HepG2 (cell line): ENCODE results near the gene PLEKHN1. TPM values are rescaled to one million over a fixed set of nuclear protein-coding genes. Genes with fewer than 3 reads are reported as not detected.

Experiments used
- DR1 ChIP-seq: sonication (generic); formaldehyde crosslinking; IDR thresholded peaks from 2 replicates; pipeline ENCODE4 v1.8.0; 2021; ENCODE audit warnings: mild to moderate bottlenecking, missing genetic modification reagents, inconsistent platforms
- NFYB ChIP-seq: sonication (generic); formaldehyde crosslinking; IDR thresholded peaks from 2 replicates; pipeline ENCODE4 v1.4.0; 2020; ENCODE audit warnings: missing genetic modification reagents
- WIZ ChIP-seq: sonication (generic); formaldehyde crosslinking; IDR thresholded peaks from 2 replicates; pipeline ENCODE4 v1.5.1; 2020; ENCODE audit warnings: mild to moderate bottlenecking, missing genetic modification reagents
- YEATS2 ChIP-seq: sonication (generic); formaldehyde crosslinking; IDR thresholded peaks from 2 replicates; pipeline ENCODE4 v1.4.0; 2020; ENCODE audit warnings: missing genetic modification reagents, borderline replicate concordance
- polyA plus RNA-seq, 8 experiments: library from polyadenylated mRNA; depleted of rRNA in 3 of 8; stranded (reverse) in 7 of 8; unstranded in 1 of 8; fragments of >200 nt; fragmentation: Illumina TruSeq in 4 of 8; extraction: Trizol in 4 of 8; gene quantifications; 2 replicates each; pipeline versions ENCODE4 v1.2.1 to v1.2.3, GENCODE V29; 2011 to 2016; ENCODE audit warnings: low read depth in 4 of 8, missing spikeins in 1 of 8, mixed read lengths in 1 of 8; ENCODE audit not compliant: insufficient read depth in 1 of 8
- total RNA-seq, 5 experiments: library from RNA; depleted of rRNA; stranded (reverse); fragments of >200 nt; fragmentation: Illumina TruSeq; extraction: Trizol; gene quantifications; 2 replicates each; pipeline ENCODE4 v1.2.3, GENCODE V29; 2016; ENCODE audit warnings: low read depth in 1 of 5
- TF ChIP-seq, protein P1 (sequence below): sonication (generic); formaldehyde crosslinking; IDR thresholded peaks from 2 replicates; pipeline ENCODE4 v1.5.0; 2020; ENCODE audit warnings: mild to moderate bottlenecking, missing genetic modification reagents, borderline replicate concordance
- TF ChIP-seq, protein P2 (sequence below): sonication (generic); formaldehyde crosslinking; IDR thresholded peaks from 2 replicates; pipeline ENCODE4 v1.4.0; 2020; ENCODE audit warnings: missing genetic modification reagents, borderline replicate concordance
- TF ChIP-seq, protein P3 (sequence below): sonication (generic); formaldehyde crosslinking; IDR thresholded peaks from 2 replicates; pipeline ENCODE4 v1.4.0; 2020; ENCODE audit warnings: mild to moderate bottlenecking, missing genetic modification reagents
- TF ChIP-seq, protein P4 (sequence below): sonication (generic); formaldehyde crosslinking; IDR thresholded peaks from 2 replicates; pipeline ENCODE4 v1.8.0; 2022; ENCODE audit warnings: mild to moderate bottlenecking, missing genetic modification reagents, borderline replicate concordance

PLEKHN1 gene
- total and polyA plus RNA-seq, 2 of the 13 experiments (the other 11 are each of a cell fraction or from before 2014, with no cell fraction given): 0.42 to 0.58 TPM

DNA sequence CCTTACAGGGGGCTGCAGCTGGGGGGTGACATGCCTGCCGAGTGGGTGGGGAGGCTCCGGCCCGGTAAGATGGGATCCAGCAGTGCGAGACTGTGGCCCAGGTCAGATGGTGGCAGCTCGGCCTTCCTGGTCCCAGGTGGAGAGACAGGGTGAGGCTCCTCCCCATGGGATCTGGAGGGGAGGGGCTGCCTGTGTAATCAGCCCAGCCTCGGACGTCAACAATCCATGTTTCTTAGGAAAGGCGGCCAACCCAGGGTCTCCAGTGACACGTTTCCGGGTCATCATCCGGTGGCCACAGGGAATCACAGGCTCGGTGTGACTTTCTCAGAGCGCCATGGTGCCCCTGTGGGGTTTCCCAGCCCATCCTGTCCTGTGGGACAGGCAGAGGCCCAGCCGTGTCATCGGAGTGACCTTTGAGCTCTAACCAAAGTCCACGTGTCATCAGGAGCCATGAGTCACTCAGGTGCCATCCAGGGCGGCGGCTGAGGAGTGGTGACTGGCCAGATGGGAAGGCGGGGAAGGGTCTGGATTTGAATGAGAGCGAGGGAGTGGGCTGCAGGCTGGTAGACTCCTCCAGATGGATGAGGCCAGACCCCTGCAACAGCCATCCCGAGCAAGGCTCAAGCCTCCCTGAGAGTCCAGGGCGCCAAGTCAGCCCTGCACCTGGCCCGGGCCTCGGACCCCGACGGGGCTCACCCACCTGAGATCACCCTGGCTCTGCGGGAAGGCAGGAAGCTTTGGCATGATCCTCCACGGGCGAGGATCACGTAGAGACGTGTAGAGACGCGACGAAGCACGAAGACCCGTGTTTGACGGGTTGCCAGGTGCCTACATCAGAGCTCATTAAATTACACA, 40.2 kb downstream of the PLEKHN1 start (continued):
- TF ChIP-seq, protein P1, sequence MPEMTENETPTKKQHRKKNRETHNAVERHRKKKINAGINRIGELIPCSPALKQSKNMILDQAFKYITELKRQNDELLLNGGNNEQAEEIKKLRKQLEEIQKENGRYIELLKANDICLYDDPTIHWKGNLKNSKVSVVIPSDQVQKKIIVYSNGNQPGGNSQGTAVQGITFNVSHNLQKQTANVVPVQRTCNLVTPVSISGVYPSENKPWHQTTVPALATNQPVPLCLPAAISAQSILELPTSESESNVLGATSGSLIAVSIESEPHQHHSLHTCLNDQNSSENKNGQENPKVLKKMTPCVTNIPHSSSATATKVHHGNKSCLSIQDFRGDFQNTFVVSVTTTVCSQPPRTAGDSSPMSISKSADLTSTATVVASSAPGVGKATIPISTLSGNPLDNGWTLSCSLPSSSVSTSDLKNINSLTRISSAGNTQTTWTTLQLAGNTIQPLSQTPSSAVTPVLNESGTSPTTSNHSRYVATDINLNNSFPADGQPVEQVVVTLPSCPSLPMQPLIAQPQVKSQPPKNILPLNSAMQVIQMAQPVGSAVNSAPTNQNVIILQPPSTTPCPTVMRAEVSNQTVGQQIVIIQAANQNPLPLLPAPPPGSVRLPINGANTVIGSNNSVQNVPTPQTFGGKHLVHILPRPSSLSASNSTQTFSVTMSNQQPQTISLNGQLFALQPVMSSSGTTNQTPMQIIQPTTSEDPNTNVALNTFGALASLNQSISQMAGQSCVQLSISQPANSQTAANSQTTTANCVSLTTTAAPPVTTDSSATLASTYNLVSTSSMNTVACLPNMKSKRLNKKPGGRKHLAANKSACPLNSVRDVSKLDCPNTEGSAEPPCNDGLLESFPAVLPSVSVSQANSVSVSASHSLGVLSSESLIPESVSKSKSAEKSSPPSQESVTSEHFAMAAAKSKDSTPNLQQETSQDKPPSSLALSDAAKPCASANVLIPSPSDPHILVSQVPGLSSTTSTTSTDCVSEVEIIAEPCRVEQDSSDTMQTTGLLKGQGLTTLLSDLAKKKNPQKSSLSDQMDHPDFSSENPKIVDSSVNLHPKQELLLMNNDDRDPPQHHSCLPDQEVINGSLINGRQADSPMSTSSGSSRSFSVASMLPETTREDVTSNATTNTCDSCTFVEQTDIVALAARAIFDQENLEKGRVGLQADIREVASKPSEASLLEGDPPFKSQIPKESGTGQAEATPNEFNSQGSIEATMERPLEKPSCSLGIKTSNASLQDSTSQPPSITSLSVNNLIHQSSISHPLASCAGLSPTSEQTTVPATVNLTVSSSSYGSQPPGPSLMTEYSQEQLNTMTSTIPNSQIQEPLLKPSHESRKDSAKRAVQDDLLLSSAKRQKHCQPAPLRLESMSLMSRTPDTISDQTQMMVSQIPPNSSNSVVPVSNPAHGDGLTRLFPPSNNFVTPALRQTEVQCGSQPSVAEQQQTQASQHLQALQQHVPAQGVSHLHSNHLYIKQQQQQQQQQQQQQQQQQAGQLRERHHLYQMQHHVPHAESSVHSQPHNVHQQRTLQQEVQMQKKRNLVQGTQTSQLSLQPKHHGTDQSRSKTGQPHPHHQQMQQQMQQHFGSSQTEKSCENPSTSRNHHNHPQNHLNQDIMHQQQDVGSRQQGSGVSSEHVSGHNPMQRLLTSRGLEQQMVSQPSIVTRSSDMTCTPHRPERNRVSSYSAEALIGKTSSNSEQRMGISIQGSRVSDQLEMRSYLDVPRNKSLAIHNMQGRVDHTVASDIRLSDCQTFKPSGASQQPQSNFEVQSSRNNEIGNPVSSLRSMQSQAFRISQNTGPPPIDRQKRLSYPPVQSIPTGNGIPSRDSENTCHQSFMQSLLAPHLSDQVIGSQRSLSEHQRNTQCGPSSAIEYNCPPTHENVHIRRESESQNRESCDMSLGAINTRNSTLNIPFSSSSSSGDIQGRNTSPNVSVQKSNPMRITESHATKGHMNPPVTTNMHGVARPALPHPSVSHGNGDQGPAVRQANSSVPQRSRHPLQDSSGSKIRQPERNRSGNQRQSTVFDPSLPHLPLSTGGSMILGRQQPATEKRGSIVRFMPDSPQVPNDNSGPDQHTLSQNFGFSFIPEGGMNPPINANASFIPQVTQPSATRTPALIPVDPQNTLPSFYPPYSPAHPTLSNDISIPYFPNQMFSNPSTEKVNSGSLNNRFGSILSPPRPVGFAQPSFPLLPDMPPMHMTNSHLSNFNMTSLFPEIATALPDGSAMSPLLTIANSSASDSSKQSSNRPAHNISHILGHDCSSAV (CRISPR knock-in tag): no peak
- TF ChIP-seq, protein P2, sequence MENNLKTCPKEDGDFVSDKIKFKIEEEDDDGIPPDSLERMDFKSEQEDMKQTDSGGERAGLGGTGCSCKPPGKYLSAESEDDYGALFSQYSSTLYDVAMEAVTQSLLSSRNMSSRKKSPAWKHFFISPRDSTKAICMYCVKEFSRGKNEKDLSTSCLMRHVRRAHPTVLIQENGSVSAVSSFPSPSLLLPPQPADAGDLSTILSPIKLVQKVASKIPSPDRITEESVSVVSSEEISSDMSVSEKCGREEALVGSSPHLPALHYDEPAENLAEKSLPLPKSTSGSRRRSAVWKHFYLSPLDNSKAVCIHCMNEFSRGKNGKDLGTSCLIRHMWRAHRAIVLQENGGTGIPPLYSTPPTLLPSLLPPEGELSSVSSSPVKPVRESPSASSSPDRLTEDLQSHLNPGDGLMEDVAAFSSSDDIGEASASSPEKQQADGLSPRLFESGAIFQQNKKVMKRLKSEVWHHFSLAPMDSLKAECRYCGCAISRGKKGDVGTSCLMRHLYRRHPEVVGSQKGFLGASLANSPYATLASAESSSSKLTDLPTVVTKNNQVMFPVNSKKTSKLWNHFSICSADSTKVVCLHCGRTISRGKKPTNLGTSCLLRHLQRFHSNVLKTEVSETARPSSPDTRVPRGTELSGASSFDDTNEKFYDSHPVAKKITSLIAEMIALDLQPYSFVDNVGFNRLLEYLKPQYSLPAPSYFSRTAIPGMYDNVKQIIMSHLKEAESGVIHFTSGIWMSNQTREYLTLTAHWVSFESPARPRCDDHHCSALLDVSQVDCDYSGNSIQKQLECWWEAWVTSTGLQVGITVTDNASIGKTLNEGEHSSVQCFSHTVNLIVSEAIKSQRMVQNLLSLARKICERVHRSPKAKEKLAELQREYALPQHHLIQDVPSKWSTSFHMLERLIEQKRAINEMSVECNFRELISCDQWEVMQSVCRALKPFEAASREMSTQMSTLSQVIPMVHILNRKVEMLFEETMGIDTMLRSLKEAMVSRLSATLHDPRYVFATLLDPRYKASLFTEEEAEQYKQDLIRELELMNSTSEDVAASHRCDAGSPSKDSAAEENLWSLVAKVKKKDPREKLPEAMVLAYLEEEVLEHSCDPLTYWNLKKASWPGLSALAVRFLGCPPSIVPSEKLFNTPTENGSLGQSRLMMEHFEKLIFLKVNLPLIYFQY: peak; percentile 68
- TF ChIP-seq WIZ: no peak
- TF ChIP-seq, protein P3, sequence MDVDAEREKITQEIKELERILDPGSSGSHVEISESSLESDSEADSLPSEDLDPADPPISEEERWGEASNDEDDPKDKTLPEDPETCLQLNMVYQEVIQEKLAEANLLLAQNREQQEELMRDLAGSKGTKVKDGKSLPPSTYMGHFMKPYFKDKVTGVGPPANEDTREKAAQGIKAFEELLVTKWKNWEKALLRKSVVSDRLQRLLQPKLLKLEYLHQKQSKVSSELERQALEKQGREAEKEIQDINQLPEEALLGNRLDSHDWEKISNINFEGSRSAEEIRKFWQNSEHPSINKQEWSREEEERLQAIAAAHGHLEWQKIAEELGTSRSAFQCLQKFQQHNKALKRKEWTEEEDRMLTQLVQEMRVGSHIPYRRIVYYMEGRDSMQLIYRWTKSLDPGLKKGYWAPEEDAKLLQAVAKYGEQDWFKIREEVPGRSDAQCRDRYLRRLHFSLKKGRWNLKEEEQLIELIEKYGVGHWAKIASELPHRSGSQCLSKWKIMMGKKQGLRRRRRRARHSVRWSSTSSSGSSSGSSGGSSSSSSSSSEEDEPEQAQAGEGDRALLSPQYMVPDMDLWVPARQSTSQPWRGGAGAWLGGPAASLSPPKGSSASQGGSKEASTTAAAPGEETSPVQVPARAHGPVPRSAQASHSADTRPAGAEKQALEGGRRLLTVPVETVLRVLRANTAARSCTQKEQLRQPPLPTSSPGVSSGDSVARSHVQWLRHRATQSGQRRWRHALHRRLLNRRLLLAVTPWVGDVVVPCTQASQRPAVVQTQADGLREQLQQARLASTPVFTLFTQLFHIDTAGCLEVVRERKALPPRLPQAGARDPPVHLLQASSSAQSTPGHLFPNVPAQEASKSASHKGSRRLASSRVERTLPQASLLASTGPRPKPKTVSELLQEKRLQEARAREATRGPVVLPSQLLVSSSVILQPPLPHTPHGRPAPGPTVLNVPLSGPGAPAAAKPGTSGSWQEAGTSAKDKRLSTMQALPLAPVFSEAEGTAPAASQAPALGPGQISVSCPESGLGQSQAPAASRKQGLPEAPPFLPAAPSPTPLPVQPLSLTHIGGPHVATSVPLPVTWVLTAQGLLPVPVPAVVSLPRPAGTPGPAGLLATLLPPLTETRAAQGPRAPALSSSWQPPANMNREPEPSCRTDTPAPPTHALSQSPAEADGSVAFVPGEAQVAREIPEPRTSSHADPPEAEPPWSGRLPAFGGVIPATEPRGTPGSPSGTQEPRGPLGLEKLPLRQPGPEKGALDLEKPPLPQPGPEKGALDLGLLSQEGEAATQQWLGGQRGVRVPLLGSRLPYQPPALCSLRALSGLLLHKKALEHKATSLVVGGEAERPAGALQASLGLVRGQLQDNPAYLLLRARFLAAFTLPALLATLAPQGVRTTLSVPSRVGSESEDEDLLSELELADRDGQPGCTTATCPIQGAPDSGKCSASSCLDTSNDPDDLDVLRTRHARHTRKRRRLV (CRISPR knock-in tag): peak; percentile 67; the same call in 1 of the 2 replicates
- TF ChIP-seq DR1 (CRISPR knock-in tag): peak; percentile 75
- TF ChIP-seq NFYB (CRISPR knock-in tag): no peak
- TF ChIP-seq, protein P4, sequence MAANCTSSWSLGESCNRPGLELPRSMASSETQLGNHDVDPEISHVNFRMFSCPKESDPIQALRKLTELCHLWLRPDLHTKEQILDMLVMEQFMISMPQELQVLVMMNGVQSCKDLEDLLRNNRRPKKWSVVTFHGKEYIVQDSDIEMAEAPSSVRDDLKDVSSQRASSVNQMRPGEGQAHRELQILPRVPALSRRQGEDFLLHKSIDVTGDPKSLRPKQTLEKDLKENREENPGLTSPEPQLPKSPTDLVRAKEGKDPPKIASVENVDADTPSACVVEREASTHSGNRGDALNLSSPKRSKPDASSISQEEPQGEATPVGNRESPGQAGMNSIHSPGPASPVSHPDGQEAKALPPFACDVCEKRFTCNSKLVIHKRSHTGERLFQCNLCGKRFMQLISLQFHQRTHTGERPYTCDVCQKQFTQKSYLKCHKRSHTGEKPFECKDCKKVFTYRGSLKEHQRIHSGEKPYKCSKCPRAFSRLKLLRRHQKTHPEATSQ (CRISPR knock-in tag): peak; percentile 27; the same call in 1 of the 2 replicates
- TF ChIP-seq YEATS2 (CRISPR knock-in tag): peak; percentile 81; the same call in 1 of the 2 replicates
